Measurements from ENCODE around the gene EYA2.

EYA2 gene

GRCh38 chr20:46979603-46980241 is 85.1 kb downstream of the EYA2 start:
- no peak for DNase-seq (ENCODE audit: low read depth)

- DNase-seq (ENCODE audit: low read depth), result no peak
Measured at GRCh38 chr20:46981184-46981583, 86.5 kb downstream of the EYA2 start.

DNA sequence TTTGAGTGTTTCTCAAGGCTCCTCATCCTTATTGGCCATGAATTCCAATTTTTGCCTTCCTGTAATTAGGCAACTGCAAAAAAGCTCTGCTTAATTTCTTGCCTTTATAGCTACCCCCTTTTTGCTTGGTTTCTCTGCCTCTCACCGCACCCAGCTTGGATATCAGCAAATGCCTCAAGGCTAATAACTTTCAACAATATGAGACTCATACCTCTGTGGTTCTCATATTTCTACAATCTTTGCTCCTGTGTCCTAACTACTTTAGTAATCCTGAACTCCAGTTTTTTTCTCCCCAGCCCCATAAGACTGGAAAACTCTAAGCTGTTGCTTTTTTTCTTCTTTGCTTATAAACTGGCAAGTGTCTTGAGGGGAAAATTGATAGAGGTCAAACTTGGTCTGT is 88.8 kb downstream of the EYA2 start:
- no peak for DNase-seq (ENCODE audit: low read depth)

DNA sequence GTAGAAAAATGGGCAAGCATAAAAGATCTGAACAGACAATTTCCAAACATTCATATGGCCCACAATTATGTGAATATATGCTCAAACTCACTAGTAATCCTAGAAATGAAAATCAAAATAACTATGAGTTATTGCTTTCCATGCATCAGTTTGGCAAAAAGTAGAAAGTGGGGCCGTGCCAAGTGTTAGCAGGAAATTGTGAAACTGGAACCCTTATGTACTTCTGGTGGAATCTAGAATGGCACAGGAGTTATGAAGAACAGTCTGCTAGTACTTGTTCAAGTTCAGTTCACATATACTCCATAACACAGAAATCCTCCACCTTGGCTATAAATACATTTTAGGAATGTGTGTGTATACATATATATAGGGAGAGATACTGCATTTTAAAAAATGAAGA is 89.8 kb downstream of the EYA2 start:
- DNase-seq (ENCODE audit: low read depth), result no peak

DNA sequence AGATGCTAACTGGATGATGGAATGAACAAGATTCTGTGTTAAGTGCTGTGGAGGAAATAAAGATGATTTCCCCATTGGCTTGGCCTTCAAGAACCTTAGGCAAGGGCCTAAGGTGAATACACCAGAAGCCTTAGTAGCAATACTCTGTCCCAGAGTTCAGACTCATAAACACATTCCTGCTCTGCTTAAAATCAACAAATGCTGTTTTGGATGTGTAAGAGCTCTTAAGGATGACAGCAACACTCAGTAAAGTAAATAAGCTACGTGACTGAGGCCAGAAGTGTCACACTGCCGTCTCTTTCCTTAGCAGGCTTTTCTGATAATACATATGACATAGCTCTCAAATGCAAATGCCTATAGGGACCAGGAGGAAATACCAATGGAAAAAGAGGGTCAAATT is 90.6 kb downstream of the EYA2 start:
- DNase-seq (ENCODE audit: low read depth), result no peak

DNA sequence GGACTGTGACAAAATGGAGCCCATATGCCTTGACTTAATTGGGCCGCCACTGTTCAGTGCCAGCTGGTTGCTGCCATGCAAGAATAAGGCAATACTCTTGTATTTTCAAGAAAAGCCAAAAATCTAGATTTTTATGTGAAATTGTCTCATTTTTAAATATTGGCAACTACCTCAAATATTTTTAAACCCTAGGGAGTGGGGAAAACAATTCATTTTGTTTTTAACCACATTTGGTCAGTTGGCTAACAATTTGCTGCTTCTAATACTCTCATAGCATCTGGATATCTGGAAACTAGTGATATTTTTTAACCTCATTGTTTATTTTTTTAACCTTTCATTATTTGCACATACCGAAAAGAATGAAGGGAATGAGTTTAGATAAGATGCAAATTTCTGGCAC is 91.0 kb downstream of the EYA2 start:
- no peak for DNase-seq (ENCODE audit: low read depth)

- no peak for DNase-seq (ENCODE audit: low read depth)
Measured at GRCh38 chr20:46987001-46987400, 92.4 kb downstream of the EYA2 start.

GRCh38 chr20:46990017-46990595 is 95.5 kb downstream of the EYA2 start:
- DNase-seq (ENCODE audit: low read depth), result no peak

GRCh38 chr20:46990596-46991104 is 96.0 kb downstream of the EYA2 start:
- DNase-seq (ENCODE audit: low read depth), result no peak

DNA sequence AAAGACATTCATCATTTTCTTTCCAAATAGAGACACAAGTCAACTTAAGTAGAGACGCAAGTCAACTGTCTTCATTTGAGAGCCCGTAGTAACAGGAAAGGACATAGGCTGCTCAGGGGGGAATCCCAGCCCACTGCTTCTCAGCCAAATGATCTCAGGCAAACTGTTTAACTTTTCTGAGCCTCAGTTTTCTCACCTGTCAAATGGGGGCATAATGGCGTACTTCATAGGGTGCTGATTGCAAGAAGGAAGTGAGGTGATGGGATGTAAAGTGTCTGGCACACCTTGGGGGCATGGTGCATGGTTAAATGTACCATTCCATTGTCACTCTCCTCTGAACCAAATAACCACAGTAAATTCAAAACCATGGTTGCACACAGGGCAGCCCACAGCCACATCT is 96.5 kb downstream of the EYA2 start:
- no peak for DNase-seq (ENCODE audit: low read depth)

- no peak for DNase-seq (ENCODE audit: low read depth)
Measured at GRCh38 chr20:46991880-46992639, 97.4 kb downstream of the EYA2 start.

GRCh38 chr20:46992640-46993035 is 98.0 kb downstream of the EYA2 start:
- no peak for DNase-seq (ENCODE audit: low read depth)

DNA sequence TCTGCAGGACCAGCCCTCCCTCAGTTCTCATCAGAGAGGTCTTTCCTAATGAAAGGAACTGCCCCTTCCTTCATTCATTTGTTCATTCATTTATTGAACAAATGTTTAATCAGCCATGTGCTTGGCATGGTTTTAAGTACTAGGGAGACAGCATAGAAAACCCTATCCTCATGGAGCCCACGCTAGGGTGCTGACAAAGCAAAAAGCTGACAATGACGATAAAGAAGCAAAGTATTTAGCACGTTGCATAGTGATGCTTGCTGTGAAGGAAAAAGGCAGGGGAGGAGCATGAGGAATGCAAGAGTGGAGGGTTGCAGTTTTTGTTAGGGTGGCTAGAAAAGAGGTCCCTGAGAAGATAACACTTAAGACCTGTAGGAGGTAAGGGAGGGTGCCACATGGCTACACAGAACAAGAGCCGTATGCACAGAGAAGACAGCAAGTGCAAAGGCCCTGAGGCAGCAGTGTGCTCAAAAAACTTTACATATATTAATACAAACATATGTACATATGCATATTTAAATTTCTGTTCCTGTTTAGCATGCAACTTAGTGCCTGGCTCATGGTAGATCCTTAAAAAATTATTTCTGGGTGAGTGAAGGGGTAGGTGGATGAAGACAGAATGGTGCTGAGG is 98.9 kb downstream of the EYA2 start:
- no peak for DNase-seq (ENCODE audit: low read depth)

DNA sequence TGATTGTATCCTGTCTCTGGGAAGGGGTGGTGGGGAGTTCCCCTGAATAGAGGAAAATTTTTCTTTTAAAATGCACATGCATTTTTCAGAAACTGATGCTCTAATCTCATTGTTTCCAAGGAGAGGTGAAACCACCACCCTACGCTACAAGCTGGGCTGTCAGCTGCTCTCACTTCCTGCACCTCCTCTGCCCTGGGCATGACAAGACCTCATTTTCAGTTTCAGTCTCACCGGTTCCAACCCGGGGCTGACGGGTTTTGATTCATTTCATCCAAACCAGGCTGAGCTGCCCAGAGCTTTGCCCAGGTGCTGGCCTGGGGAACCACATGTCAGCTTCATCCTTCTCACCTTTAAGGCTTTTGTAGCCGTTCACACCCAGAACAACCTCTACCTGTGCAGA is 99.7 kb downstream of the EYA2 start:
- DNase-seq (ENCODE audit: low read depth), result no peak

DNA sequence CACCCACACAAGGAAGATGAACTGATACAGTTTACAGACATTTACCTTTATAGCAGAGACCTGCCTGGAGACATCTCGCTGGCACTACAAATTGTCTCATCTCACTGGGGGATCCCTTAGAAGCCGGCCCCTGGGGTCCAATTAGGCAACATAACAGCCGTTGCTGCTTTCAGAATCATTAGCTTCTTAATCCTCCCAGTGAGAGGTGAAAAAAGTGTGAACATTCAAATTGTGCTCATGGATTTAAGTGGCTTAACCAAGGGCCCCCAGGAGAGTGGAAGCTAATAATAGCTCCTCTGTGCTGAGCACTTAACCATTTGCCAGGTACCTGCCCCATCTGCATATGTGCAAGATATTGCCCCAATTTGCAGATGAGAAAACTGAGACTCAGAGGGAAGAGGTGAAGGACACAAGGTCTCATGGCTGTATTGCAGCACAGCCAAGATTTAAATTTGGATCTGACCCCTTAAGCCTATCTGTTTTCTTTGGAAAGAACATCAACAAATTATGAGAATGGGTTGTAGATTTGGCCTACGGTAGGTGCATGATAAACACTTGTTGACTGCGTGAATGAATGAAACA is 101.0 kb downstream of the EYA2 start:
- no peak for DNase-seq (ENCODE audit: low read depth)

DNA sequence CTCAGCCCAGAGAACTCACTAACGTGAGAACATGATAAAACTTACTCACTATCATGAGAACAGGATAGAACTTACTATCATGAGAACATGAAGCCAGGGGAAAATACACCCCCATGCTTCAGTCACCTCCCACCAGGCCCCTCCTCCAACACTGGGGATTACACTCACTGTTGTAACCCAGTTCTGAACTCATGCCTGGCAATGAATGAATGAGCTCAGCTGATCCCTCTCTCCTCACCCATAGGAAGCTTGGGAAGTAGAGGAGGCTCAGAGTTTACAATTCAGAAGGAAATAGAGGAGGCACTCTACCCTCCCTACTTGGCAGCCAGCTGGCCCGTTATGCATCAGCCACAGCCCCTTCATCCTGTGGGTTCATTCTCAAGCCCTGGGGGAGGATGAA is 102.5 kb downstream of the EYA2 start:
- DNase-seq (ENCODE audit: low read depth), result no peak

GRCh38 chr20:46998477-46999240 is 104.0 kb downstream of the EYA2 start:
- DNase-seq (ENCODE audit: low read depth), result no peak

DNA sequence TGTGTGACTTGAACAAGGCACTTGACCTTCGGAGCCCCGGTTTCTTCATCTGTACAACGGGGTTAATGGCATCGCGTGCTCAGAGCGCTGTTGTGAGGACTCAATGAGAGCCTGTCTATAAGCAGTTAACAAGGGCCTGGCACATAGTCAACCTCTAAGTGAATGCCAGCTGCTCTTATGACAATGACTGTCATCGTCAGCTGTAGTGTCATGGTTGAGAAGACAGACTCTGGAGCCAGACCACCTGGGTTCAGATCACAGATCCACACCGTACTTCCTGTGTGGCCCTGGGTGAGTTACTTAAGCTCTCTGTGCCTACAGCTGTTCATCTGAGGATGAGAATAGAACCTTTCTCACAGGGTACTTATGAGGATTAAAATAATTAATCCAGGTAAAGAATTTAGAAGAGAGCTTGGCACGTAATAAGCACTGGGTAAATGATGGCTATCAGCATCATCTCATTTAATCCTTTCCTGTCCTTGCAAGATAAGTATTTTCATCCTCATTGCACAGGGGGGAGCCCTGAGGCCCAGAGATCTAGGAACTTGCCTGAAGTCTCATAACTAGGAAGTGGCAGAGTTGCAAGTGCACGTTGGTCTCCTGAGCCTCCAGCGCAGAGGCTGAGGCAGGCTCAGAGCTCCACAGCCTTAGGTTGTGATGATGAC is 105.3 kb downstream of the EYA2 start:
- DNase-seq (ENCODE audit: low read depth), result no peak

DNA sequence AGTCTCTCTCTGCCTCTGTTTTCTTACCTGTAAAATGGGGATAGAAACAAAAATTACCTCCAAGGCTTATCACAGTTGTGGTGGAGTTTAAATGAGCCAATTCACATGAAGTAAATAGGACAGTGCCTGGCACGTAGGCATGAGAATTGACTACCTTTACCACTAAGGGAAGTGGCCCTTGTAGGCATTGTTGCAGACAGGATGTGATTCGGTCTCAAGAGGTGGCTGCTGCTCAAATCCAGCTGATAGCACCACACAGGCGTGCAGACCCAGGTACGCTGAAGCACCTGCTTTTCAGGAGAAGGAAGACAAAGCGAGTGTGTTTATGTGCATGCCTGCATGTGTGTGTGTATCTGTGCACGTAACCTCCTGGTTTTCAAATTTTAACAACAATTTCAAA is 108.6 kb downstream of the EYA2 start:
- no peak for DNase-seq (ENCODE audit: low read depth)

- DNase-seq (ENCODE audit: low read depth), result no peak
Measured at GRCh38 chr20:47004179-47004578, 109.5 kb downstream of the EYA2 start.

Measured in activated T-helper 1 cell treated with Interleukin-2 at 50 U/mL for 16 hours (primary cell).